SU-DHL-6 (cell line): ENCODE data around the gene COMT.

Experiments
- H2AFZ ChIP-seq: fragments of 200-600 bp; sonication (generic); 2 replicates; pipeline ENCODE4 v1.6.1; 2014; ENCODE audit warnings: low read depth, mild to moderate bottlenecking, moderate library complexity, mixed read lengths, antibody characterized with exemption, low read length; ENCODE audit not compliant: severe bottlenecking
- H3F3A ChIP-seq: fragments of 200-600 bp; shearing (Covaris generic); 2 replicates; pipeline ENCODE4 v1.6.0; 2016; ENCODE audit warnings: antibody characterized with exemption, mild to moderate bottlenecking; ENCODE audit not compliant: insufficient read depth
- H3K27ac ChIP-seq: fragments of 200-600 bp; sonication (generic); 2 replicates; pipeline ENCODE4 v1.5.1; 2016; ENCODE audit warnings: low read depth, mild to moderate bottlenecking, low read length, moderate library complexity, mixed read lengths
- H3K27me3 ChIP-seq: fragments of 200-600 bp; sonication (generic), shearing (Covaris generic); 2 replicates; pipeline ENCODE4 v1.6.0; 2014; ENCODE audit warnings: mild to moderate bottlenecking, low read length
- H3K36me3 ChIP-seq: fragments of 200-600 bp; sonication (generic); 2 replicates; pipeline ENCODE4 v1.6.1; 2014; ENCODE audit warnings: mild to moderate bottlenecking, low read length, mixed read lengths
- H3K4me2 ChIP-seq: fragments of 300-600, 200-600 bp; shearing (Covaris generic), sonication (generic); 2 replicates; pipeline ENCODE4 v1.6.0; 2014; ENCODE audit warnings: low read length, low read depth, mild to moderate bottlenecking; ENCODE audit not compliant: poor library complexity, severe bottlenecking
- H3K4me3 ChIP-seq: fragments of 200-600 bp; sonication (generic); 2 replicates; pipeline ENCODE4 v1.5.1; 2014; ENCODE audit warnings: antibody characterized with exemption, low read length, mild to moderate bottlenecking, mixed read lengths; ENCODE audit not compliant: insufficient read depth, poor library complexity, severe bottlenecking
- H3K79me2 ChIP-seq: fragments of 200-600 bp; sonication (generic); 2 replicates; pipeline ENCODE4 v1.6.1; 2014; ENCODE audit warnings: mild to moderate bottlenecking, low read length, moderate library complexity; ENCODE audit not compliant: insufficient read depth
- H3K9ac ChIP-seq: fragments of 200-600 bp; sonication (generic); 2 replicates; pipeline ENCODE4 v1.7.0; 2014; ENCODE audit warnings: mild to moderate bottlenecking, low read length
- H3K9me2 ChIP-seq: fragments of 200-600 bp; sonication (generic); replicated peaks from 2 replicates; pipeline ENCODE4 v1.6.1; 2014; ENCODE audit warnings: low read length; ENCODE audit not compliant: insufficient read depth
- H3K9me3 ChIP-seq: fragments of 200-600 bp; sonication (generic); 2 replicates; pipeline ENCODE4 v1.6.1; 2014; ENCODE audit warnings: low read length, mixed read lengths; ENCODE audit not compliant: insufficient read depth
- H4K20me1 ChIP-seq: fragments of 200-600 bp; sonication (generic); 2 replicates; pipeline ENCODE4 v1.6.1; 2014; ENCODE audit warnings: low read depth, mild to moderate bottlenecking, antibody characterized with exemption, low read length, moderate library complexity, mixed read lengths
- EZH2phosphoT487 ChIP-seq: fragments of 200-600 bp; sonication (generic), shearing (Covaris generic); conservative IDR thresholded peaks from 2 replicates; pipeline ENCODE4 v1.6.1; 2018; ENCODE audit warnings: mild to moderate bottlenecking, antibody characterized with exemption, low read length, moderate library complexity, mixed read lengths
- TF ChIP-seq, protein P1 (sequence below): fragments of 200-600 bp; sonication (generic); IDR thresholded peaks from one replicate; pipeline ENCODE4 v1.5.1; 2017; ENCODE audit warnings: antibody characterized with exemption, mild to moderate bottlenecking, low read length, moderate library complexity; ENCODE audit not compliant: insufficient read depth, poor library complexity, severe bottlenecking

The COMT gene

DNA sequence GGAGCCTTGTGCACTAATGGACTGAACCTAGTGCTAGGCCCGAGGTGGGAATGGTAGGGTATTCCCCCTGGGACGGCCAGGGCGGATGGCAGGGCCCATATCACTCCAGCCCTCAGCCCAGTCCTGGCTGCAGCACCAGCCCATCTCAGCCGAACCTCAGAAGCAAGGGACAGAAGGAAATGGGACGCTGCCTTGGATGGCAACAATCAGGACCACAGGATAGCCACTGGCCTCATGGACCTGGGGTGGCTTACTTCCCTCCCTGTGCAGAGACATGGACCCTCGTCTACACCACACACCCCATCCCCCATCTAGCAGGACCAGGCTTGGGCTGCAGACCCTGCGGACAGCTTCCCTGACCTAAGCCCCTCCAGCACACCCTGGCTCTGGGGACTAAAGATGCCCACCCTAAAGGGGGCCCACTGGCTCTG is 50.9 kb downstream of the COMT start:
- no peaks in the 10 kb centered on the region for H3K27me3 ChIP-seq
- H3K4me3 ChIP-seq: no peak overlapping the region
- TF ChIP-seq EZH2phosphoT487: no peak
- TF ChIP-seq, protein P1, sequence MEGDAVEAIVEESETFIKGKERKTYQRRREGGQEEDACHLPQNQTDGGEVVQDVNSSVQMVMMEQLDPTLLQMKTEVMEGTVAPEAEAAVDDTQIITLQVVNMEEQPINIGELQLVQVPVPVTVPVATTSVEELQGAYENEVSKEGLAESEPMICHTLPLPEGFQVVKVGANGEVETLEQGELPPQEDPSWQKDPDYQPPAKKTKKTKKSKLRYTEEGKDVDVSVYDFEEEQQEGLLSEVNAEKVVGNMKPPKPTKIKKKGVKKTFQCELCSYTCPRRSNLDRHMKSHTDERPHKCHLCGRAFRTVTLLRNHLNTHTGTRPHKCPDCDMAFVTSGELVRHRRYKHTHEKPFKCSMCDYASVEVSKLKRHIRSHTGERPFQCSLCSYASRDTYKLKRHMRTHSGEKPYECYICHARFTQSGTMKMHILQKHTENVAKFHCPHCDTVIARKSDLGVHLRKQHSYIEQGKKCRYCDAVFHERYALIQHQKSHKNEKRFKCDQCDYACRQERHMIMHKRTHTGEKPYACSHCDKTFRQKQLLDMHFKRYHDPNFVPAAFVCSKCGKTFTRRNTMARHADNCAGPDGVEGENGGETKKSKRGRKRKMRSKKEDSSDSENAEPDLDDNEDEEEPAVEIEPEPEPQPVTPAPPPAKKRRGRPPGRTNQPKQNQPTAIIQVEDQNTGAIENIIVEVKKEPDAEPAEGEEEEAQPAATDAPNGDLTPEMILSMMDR: no peak
- H4K20me1 ChIP-seq: no peaks in the 10 kb centered on the region
- H3K9me2 ChIP-seq: no peaks in the 10 kb centered on the region
- H3K36me3 ChIP-seq: no peaks in the 10 kb centered on the region
- H3K79me2 ChIP-seq: no peaks in the 10 kb centered on the region
- no peak overlapping the region for H3K27ac ChIP-seq
- no peaks in the 10 kb centered on the region for H3F3A ChIP-seq
- no peak overlapping the region for H3K9ac ChIP-seq
- no peaks in the 10 kb centered on the region for H3K9me3 ChIP-seq
- no peak overlapping the region for H2AFZ ChIP-seq
- no peak overlapping the region for H3K4me2 ChIP-seq

DNA sequence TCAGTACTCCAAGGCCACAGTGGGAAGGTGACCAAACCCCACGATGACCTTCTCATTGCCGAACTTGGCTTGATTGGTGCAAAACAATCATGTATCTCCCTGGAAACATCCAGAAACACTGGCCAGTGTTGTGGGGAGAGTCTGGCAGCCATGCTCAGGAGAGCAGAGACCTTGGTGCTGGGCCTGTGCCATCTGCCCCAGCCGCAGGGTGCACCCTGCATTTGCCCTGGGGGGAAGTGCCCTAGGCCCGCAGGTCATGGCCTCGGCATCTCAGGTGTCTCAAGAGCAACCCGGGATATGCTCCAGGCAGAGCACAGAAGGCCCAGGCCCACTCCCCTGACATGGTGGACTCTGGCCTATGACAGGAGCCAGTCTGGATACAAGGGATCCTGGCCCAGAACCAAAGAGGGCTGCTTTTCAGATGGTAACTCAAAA is 51.4 kb downstream of the COMT start:
- no peaks in the 10 kb centered on the region for H3K9me2 ChIP-seq
- H4K20me1 ChIP-seq: no peaks in the 10 kb centered on the region
- no peaks in the 10 kb centered on the region for H3K9me3 ChIP-seq
- H3K4me3 ChIP-seq: no peak overlapping the region
- no peaks in the 10 kb centered on the region for H3K79me2 ChIP-seq
- no peaks in the 10 kb centered on the region for H3F3A ChIP-seq
- no peak for TF ChIP-seq EZH2phosphoT487
- TF ChIP-seq, protein P1: no peak
- H3K27ac ChIP-seq: no peak overlapping the region
- H3K4me2 ChIP-seq: no peak overlapping the region
- H2AFZ ChIP-seq: no peak overlapping the region
- H3K36me3 ChIP-seq: no peaks in the 10 kb centered on the region
- H3K27me3 ChIP-seq: no peaks in the 10 kb centered on the region
- H3K9ac ChIP-seq: no peak overlapping the region

DNA sequence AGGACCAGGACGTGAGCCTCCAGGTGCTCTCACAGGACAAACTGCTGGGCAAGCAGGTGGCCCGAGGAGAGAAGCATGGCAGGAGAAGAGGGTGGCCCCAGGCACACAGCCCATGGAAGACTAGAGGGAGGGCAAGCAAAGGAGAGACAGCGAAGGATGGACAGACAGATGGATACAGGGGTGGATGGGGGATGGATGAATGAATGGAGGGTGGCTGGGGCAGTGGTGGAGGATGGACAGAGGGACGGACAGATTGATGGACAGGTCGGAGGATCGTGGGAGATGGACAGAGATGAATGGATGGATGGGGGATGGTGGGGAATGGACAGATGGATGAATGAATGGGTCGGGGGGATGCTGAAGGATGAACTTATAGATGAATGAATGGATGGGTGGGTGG is 52.4 kb downstream of the COMT start:
- TF ChIP-seq, protein P1: no peak
- TF ChIP-seq EZH2phosphoT487: no peak
- no peaks in the 10 kb centered on the region for H3K79me2 ChIP-seq
- H3K9me3 ChIP-seq: no peaks in the 10 kb centered on the region
- H3K4me2 ChIP-seq: no peak overlapping the region
- no peaks in the 10 kb centered on the region for H3K9me2 ChIP-seq
- no peaks in the 10 kb centered on the region for H3K27me3 ChIP-seq
- no peaks in the 10 kb centered on the region for H3K36me3 ChIP-seq
- H3F3A ChIP-seq: no peaks in the 10 kb centered on the region
- H3K27ac ChIP-seq: no peak overlapping the region
- no peak overlapping the region for H2AFZ ChIP-seq
- no peak overlapping the region for H3K4me3 ChIP-seq
- H3K9ac ChIP-seq: no peak overlapping the region
- H4K20me1 ChIP-seq: no peaks in the 10 kb centered on the region
